ENCODE measurements around the gene PTBP3. TPM values are rescaled to one million over a fixed set of nuclear protein-coding genes. Genes with fewer than 3 reads are reported as not detected.

PTBP3 gene
- total RNA-seq, 1 experiment from 2014 or later = 73.1 TPM

DNA sequence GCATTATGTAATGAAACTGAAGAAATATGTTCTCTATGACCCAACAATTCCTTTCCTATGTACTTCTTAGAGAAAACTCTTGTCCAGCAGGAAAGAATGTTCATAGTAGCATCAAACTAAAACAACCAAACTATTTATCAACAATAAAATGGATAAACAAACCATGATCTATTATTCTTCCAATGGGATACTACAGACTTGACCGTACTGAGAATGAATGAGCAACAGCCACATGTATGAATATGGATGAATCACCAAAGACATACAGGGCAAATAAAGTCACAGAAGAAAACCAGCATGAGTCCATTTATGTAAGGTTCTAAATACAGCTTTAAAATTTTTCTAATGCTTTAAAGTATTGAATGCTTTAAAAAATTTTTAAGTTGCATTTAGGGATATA lies 84.7 kb downstream of the PTBP3 start:
- H3K4me1 Mint-ChIP-seq (ENCODE audit: low read depth, unreplicated experiment) = peaks cover 20% of the 10 kb centered on the region
- peak overlapping the region; percentile 50 for H3K27ac Mint-ChIP-seq (ENCODE audit: unreplicated experiment)
- CTCF ChIA-PET = no interaction called here
- H3K4me3 Mint-ChIP-seq (ENCODE audit: low read depth, unreplicated experiment) = peak overlapping the region; percentile 3
- TF ChIP-seq, protein P1, sequence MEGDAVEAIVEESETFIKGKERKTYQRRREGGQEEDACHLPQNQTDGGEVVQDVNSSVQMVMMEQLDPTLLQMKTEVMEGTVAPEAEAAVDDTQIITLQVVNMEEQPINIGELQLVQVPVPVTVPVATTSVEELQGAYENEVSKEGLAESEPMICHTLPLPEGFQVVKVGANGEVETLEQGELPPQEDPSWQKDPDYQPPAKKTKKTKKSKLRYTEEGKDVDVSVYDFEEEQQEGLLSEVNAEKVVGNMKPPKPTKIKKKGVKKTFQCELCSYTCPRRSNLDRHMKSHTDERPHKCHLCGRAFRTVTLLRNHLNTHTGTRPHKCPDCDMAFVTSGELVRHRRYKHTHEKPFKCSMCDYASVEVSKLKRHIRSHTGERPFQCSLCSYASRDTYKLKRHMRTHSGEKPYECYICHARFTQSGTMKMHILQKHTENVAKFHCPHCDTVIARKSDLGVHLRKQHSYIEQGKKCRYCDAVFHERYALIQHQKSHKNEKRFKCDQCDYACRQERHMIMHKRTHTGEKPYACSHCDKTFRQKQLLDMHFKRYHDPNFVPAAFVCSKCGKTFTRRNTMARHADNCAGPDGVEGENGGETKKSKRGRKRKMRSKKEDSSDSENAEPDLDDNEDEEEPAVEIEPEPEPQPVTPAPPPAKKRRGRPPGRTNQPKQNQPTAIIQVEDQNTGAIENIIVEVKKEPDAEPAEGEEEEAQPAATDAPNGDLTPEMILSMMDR (IDR thresholded peaks at IDR 0.05; ENCODE audit: unreplicated experiment) = no peak
- H3K27me3 Mint-ChIP-seq (ENCODE audit: unreplicated experiment) = no peaks in the 10 kb centered on the region
- H3K36me3 Mint-ChIP-seq (ENCODE audit: insufficient read depth, unreplicated experiment) = no peaks in the 10 kb centered on the region
- no TSS peak for BruUV-seq (replicated peaks)
- DNase-seq = no peak
- H3K9me3 Mint-ChIP-seq (ENCODE audit: low read depth, unreplicated experiment) = no peaks in the 10 kb centered on the region
- intact Hi-C loops (cut with micrococcal nuclease; ENCODE audit: unreplicated experiment) = loop anchor here (10.0 kb wide), 1 partner anchor 134 kb away; no protein-coding TSS in a partner anchor

DNA sequence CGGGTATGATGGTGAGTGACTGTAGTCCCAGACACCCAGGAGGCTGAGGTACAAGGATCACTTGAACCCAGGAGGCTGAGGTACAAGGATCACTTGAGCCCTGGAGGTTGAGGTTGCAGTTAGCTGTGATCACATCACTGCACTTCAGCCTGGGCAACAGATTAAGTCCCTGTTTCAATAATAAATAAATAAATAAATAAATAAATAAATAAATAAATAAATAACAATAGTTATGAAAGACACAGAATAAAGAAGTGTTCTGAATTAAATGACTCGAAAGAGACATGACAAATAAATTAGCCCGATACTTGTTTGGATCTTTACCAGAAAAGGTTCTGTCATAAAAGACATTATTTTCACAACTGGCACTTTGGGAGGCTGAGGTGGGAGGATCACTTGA lies 86.3 kb downstream of the PTBP3 start:
- H3K27me3 Mint-ChIP-seq (ENCODE audit: unreplicated experiment) = no peaks in the 10 kb centered on the region
- H3K4me3 Mint-ChIP-seq (ENCODE audit: low read depth, unreplicated experiment) = no peak overlapping the region
- H3K4me1 Mint-ChIP-seq (ENCODE audit: low read depth, unreplicated experiment) = peaks cover 20% of the 10 kb centered on the region
- CTCF ChIA-PET = no interaction called here
- no peaks in the 10 kb centered on the region for H3K36me3 Mint-ChIP-seq (ENCODE audit: insufficient read depth, unreplicated experiment)
- H3K9me3 Mint-ChIP-seq (ENCODE audit: low read depth, unreplicated experiment) = no peaks in the 10 kb centered on the region
- intact Hi-C loops (cut with micrococcal nuclease; ENCODE audit: unreplicated experiment) = loop anchor here (10.0 kb wide), 1 partner anchor 132 kb away; no protein-coding TSS in a partner anchor
- no TSS peak for BruUV-seq (replicated peaks)
- H3K27ac Mint-ChIP-seq (ENCODE audit: unreplicated experiment) = no peak overlapping the region
- TF ChIP-seq, protein P1 (IDR thresholded peaks at IDR 0.05; ENCODE audit: unreplicated experiment) = no peak
- no peak for DNase-seq

DNA sequence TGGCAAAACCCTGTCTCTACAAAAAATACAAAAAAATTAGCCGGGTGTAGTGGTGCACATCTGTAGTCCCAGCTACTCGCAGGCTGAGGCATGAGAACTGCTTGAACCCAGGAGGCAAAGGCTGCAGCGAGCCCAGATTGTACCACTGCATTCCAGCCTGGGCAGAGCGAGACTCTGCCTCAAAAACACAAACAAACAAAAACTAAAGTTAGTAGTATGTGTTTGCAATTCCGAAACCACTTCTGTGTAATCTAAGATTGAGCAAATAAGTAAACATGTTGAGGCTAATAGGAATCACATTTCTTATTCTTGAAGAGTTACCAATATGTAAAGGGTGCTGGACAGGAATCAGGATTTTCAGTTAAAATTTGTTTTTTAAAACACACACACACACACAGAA lies 88.3 kb downstream of the PTBP3 start:
- Mint-ChIP-seq H3K27ac (ENCODE audit: unreplicated experiment) (no peak overlapping the region), H3K36me3 (ENCODE audit: insufficient read depth, unreplicated experiment) (no peaks in the 10 kb centered on the region), H3K27me3 (ENCODE audit: unreplicated experiment) (no peaks in the 10 kb centered on the region), H3K4me3 (ENCODE audit: low read depth, unreplicated experiment) (no peak overlapping the region), H3K9me3 (ENCODE audit: low read depth, unreplicated experiment) (no peaks in the 10 kb centered on the region), H3K4me1 (ENCODE audit: low read depth, unreplicated experiment) (peaks cover 20% of the 10 kb centered on the region)
- CTCF ChIA-PET = no interaction called here
- DNase-seq = no peak
- TF ChIP-seq, protein P1 (IDR thresholded peaks at IDR 0.05; ENCODE audit: unreplicated experiment) = no peak
- no TSS peak for BruUV-seq (replicated peaks)
- intact Hi-C loops (cut with micrococcal nuclease; ENCODE audit: unreplicated experiment) = loop anchor here (10.0 kb wide), 1 partner anchor 130 kb away; no protein-coding TSS in a partner anchor

DNA sequence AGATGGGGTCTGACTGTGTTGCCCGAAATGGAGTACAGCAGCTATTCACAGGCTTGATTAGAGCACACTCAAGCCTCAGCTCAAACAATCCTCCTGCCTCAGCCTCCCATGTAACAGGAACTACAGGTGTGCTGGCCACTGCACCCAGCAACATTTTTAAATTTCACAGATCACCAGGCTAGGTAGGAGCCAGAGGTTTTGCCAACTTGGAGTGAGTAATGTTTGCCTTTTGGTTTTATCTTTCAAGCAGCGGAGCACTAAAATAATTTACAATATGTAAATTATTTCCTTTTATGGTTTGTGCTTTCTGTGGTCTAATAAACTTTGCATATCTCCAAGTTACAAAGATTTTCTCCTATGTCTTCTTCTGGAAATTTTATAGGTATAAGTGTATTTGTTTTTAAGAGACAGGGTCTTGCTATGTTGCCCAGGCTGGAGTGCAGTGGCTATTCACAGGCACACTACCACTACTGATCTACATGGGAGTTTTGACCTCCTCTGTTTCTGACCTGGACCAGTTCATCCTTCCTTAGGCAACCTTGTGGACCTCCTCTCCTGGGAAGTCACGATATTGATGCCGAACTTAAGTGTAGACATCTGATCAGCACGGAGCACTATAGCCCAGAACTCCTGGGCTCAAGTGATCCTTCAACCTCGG lies 91.1 kb downstream of the PTBP3 start:
- BruUV-seq (replicated peaks) = no TSS peak
- no peaks in the 10 kb centered on the region for H3K27me3 Mint-ChIP-seq (ENCODE audit: unreplicated experiment)
- CTCF ChIA-PET = no interaction called here
- TF ChIP-seq, protein P1 (IDR thresholded peaks at IDR 0.05; ENCODE audit: unreplicated experiment) = no peak
- H3K36me3 Mint-ChIP-seq (ENCODE audit: insufficient read depth, unreplicated experiment) = no peaks in the 10 kb centered on the region
- no peaks in the 10 kb centered on the region for H3K9me3 Mint-ChIP-seq (ENCODE audit: low read depth, unreplicated experiment)
- no peaks in the 10 kb centered on the region for H3K4me1 Mint-ChIP-seq (ENCODE audit: low read depth, unreplicated experiment)
- DNase-seq = no peak
- intact Hi-C loops (cut with micrococcal nuclease; ENCODE audit: unreplicated experiment) = loop anchor here (10.0 kb wide), 1 partner anchor 127 kb away; no protein-coding TSS in a partner anchor
- H3K4me3 Mint-ChIP-seq (ENCODE audit: low read depth, unreplicated experiment) = no peak overlapping the region
- no peak overlapping the region for H3K27ac Mint-ChIP-seq (ENCODE audit: unreplicated experiment)

All from Calu3 (cell line).